ENCODE data around the gene CACNG3. TPM values are rescaled to one million over a fixed set of nuclear protein-coding genes. Genes with fewer than 3 reads are reported as not detected.

Gene CACNG3
- total and polyA plus RNA-seq, 2 donors (not counting 3 experiments of a cell fraction or from before 2014, with no cell fraction given), result not detected

- no peak for DNase-seq (ENCODE audit: low read depth, low spot score)
- CTCF ChIA-PET, result interaction anchor here (0.5 to 1.8 kb wide), 2 partner anchors 147 to 268 kb away, joined by 3 to 6 read pairs; no protein-coding TSS in a partner anchor
- H3K27me3 ChIP-seq (ENCODE audit: control insufficient read depth in 2 of 2, insufficient read depth in 2 of 2, low read length in 2 of 2), result no peaks in the 10 kb centered on the region
- H3K27ac ChIP-seq (ENCODE audit: insufficient read depth, low read depth, low read length), result no peak overlapping the region
- intact Hi-C loops (cut with micrococcal nuclease) (no loop called here), dilution Hi-C loops (cut with MboI; ENCODE audit: extremely low pct_ligation_motif_present, low sequenced_read_pairs) (no loop called here)
- BruUV-seq (replicated peaks), result no TSS peak
- POLR2A ChIA-PET, result no interaction called here
- no peaks in the 10 kb centered on the region for H3K79me2 ChIP-seq (ENCODE audit: control insufficient read depth, insufficient read depth, low read length)
- TF ChIP-seq EZH2 (IDR thresholded peaks at IDR 0.05; ENCODE audit: borderline replicate concordance, low read depth, low read length, severe bottlenecking), result no peak
- no peak for TF ChIP-seq POLR2AphosphoS5 (IDR thresholded peaks at IDR 0.05; ENCODE audit: insufficient read depth, low read depth, low read length)
- no peak for TF ChIP-seq GATA2 (IDR thresholded peaks at IDR 0.05; ENCODE audit: insufficient read depth, insufficient read length, low read depth, low read length)
- no peak overlapping the region for H3K4me2 ChIP-seq (ENCODE audit: insufficient read depth, low read length)
- no peaks in the 10 kb centered on the region for H3K36me3 ChIP-seq (ENCODE audit: control insufficient read depth in 2 of 2, extremely low read depth in 1 of 2, insufficient read depth in 2 of 2, low read length in 2 of 2)
- H3K9ac ChIP-seq (replicated peaks; ENCODE audit: extremely low read depth, insufficient read depth, low read length), result no peak overlapping the region
- H4K20me1 ChIP-seq (replicated peaks; ENCODE audit: control insufficient read depth, extremely low read depth, insufficient read depth, low read length), result no peaks in the 10 kb centered on the region
- H2AFZ ChIP-seq (ENCODE audit: low read depth, low read length), result no peak overlapping the region
- H3K9me1 ChIP-seq (replicated peaks; ENCODE audit: control insufficient read depth, extremely low read depth, insufficient read depth, low read length), result no peaks in the 10 kb centered on the region
- no peaks in the 10 kb centered on the region for H3K9me3 ChIP-seq (replicated peaks; ENCODE audit: control insufficient read depth, insufficient read depth, low read length)
- no peaks in the 10 kb centered on the region for H3K4me1 ChIP-seq (ENCODE audit: control insufficient read depth, extremely low read depth, insufficient read depth, low read length)
- FAIRE-seq, result no peak
- H3K4me3 ChIP-seq (replicated peaks in 1 of 3; ENCODE audit: insufficient read depth in 1 of 3, low read depth in 1 of 3, low read length in 3 of 3), result no peak overlapping the region
These were observed 38.7 kb upstream of the CACNG3 start for GRCh38 chr16:24217461-24217860.

DNA sequence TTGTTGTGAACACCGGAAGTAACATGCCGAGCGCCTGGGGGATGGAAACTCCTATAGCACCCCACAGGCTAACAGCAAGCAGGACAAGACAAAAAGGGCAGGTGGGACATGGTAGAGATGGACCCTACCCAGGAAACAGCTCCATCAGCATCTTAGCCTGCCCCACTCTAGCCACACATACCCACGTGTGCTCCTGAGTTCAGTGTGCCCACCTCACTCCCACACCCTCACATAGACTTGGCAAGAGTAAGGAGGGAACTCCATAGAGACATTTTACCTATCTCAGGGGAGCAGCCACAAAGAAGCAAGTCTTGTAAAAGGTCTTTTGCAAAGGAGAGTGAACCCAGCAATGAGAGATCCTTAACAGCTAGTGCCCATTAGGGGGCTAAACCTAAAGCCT is 37.8 kb upstream of the CACNG3 start:
- H3K27me3 ChIP-seq (ENCODE audit: control insufficient read depth in 2 of 2, insufficient read depth in 2 of 2, low read length in 2 of 2), result no peaks in the 10 kb centered on the region
- dilution Hi-C loops (cut with MboI; ENCODE audit: extremely low pct_ligation_motif_present, low sequenced_read_pairs) (no loop called here), intact Hi-C loops (cut with micrococcal nuclease) (no loop called here)
- no peak overlapping the region for H3K9ac ChIP-seq (replicated peaks; ENCODE audit: extremely low read depth, insufficient read depth, low read length)
- no peaks in the 10 kb centered on the region for H3K36me3 ChIP-seq (ENCODE audit: control insufficient read depth in 2 of 2, extremely low read depth in 1 of 2, insufficient read depth in 2 of 2, low read length in 2 of 2)
- no peak overlapping the region for H2AFZ ChIP-seq (ENCODE audit: low read depth, low read length)
- POLR2A ChIA-PET, result no interaction called here
- no peaks in the 10 kb centered on the region for H3K9me1 ChIP-seq (replicated peaks; ENCODE audit: control insufficient read depth, extremely low read depth, insufficient read depth, low read length)
- H3K9me3 ChIP-seq (replicated peaks; ENCODE audit: control insufficient read depth, insufficient read depth, low read length), result no peaks in the 10 kb centered on the region
- TF ChIP-seq POLR2A (IDR thresholded peaks at IDR 0.05; ENCODE audit: low read depth, low read length), result no peak
- no peak for TF ChIP-seq CTCF (IDR thresholded peaks at IDR 0.05; ENCODE audit: extremely low read depth in 1 of 2, insufficient read depth in 1 of 2, low read depth in 1 of 2, low read length in 2 of 2)
- TF ChIP-seq GATA2 (IDR thresholded peaks at IDR 0.05; ENCODE audit: insufficient read depth, insufficient read length, low read depth, low read length), result no peak
- TF ChIP-seq FOS (IDR thresholded peaks at IDR 0.05; ENCODE audit: borderline replicate concordance, insufficient read depth, low read length), result no peak
- TF ChIP-seq MAX (IDR thresholded peaks at IDR 0.05; ENCODE audit: insufficient read depth, insufficient read length), result no peak
- no peak for TF ChIP-seq MYC (IDR thresholded peaks at IDR 0.05; ENCODE audit: low read depth, low read length)
- no peak for TF ChIP-seq POLR2AphosphoS5 (IDR thresholded peaks at IDR 0.05; ENCODE audit: insufficient read depth, low read depth, low read length)
- no peak for TF ChIP-seq JUN (IDR thresholded peaks at IDR 0.05; ENCODE audit: borderline replicate concordance, insufficient read depth, insufficient read length, low read depth)
- no peak for TF ChIP-seq EZH2 (IDR thresholded peaks at IDR 0.05; ENCODE audit: borderline replicate concordance, low read depth, low read length, severe bottlenecking)
- CTCF ChIA-PET, result no interaction called here
- no TSS peak for BruUV-seq (replicated peaks)
- H3K4me1 ChIP-seq (ENCODE audit: control insufficient read depth, extremely low read depth, insufficient read depth, low read length), result no peaks in the 10 kb centered on the region
- no peak for FAIRE-seq
- DNase-seq (ENCODE audit: low read depth, low spot score), result no peak
- H3K27ac ChIP-seq (ENCODE audit: insufficient read depth, low read depth, low read length), result no peak overlapping the region
- H3K4me3 ChIP-seq (replicated peaks in 1 of 3; ENCODE audit: insufficient read depth in 1 of 3, low read depth in 1 of 3, low read length in 3 of 3), result no peak overlapping the region
- no peaks in the 10 kb centered on the region for H4K20me1 ChIP-seq (replicated peaks; ENCODE audit: control insufficient read depth, extremely low read depth, insufficient read depth, low read length)
- no peak overlapping the region for H3K4me2 ChIP-seq (ENCODE audit: insufficient read depth, low read length)
- H3K79me2 ChIP-seq (ENCODE audit: control insufficient read depth, insufficient read depth, low read length), result no peaks in the 10 kb centered on the region
